Esophagus squamous epithelium (tissue), 4 donors: ENCODE data around the gene OR8B3.

Source experiments
- POLR2A ChIP-seq, 4 donors: fragments of 450-650 bp; IDR thresholded peaks; one replicate each; pipeline ENCODE4 v1.6.1; 2017; ENCODE audit warnings: antibody characterized with exemption in 4 of 4, mild to moderate bottlenecking in 4 of 4, moderate library complexity in 3 of 4
- TF ChIP-seq, protein P1 (sequence below), 6 experiments: fragments of 450-650 bp in 4 of 6; fragments of 200-600 bp in 2 of 6; sonication (generic) in 2 of 6; IDR thresholded peaks; one replicate each; pipeline ENCODE4 v1.5.1; 2016 to 2019; ENCODE audit warnings: antibody characterized with exemption in 6 of 6, mild to moderate bottlenecking in 4 of 6, moderate library complexity in 4 of 6

DNA sequence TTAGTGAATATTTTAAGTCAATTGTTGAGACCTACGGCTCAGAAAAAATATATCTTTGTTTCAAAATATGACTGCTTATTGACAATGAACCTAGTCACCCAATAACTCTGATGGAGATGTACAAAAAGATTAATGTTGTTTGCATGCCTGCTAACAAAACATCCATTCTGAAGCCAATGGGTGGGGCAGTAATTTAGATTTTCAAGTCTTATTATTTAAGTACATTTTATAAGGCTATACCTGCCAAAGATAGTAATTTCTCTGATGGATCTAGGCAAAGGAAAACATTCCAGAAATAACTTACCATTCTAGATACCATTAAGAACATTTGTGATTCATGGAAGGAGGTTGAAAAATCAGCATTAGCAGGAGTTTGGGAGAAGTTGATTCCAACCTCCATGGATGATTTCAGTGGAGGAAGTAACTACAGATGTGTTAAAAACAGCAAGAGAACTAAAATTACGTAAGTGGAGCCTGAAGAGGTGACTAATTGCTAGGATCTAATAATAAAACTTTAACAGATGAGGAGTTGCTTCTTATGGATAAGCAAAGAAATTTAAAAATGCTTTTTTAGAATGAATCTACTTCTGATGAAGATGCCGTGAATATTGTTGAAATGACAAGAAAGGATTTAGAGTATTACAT is 52.4 kb downstream of the OR8B3 start:
- TF ChIP-seq POLR2A (IDR thresholded peaks at IDR 0.05): no peak
- TF ChIP-seq, protein P1, sequence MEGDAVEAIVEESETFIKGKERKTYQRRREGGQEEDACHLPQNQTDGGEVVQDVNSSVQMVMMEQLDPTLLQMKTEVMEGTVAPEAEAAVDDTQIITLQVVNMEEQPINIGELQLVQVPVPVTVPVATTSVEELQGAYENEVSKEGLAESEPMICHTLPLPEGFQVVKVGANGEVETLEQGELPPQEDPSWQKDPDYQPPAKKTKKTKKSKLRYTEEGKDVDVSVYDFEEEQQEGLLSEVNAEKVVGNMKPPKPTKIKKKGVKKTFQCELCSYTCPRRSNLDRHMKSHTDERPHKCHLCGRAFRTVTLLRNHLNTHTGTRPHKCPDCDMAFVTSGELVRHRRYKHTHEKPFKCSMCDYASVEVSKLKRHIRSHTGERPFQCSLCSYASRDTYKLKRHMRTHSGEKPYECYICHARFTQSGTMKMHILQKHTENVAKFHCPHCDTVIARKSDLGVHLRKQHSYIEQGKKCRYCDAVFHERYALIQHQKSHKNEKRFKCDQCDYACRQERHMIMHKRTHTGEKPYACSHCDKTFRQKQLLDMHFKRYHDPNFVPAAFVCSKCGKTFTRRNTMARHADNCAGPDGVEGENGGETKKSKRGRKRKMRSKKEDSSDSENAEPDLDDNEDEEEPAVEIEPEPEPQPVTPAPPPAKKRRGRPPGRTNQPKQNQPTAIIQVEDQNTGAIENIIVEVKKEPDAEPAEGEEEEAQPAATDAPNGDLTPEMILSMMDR (IDR thresholded peaks at IDR 0.05): no peak
